Type B pancreatic cell (in vitro differentiated cells): ENCODE measurements around the gene NACAD. TPM values are rescaled to one million over a fixed set of nuclear protein-coding genes. Genes with fewer than 3 reads are reported as not detected.

ENCODE experiments used
- DNase-seq: peaks from one replicate; pipeline ENCODE4 v3.0.0; 2021; ENCODE audit warnings: mixed read lengths; ENCODE audit not compliant: unreplicated experiment; ENCODE audit errors: extremely low spot score
- H3K27ac Mint-ChIP-seq: 2 replicates; pipeline ENCODE4 v1.8.0; 2021; ENCODE audit warnings: mild to moderate bottlenecking, mixed read lengths
- H3K27me3 Mint-ChIP-seq: 2 replicates; pipeline ENCODE4 v1.8.0; 2021; ENCODE audit warnings: mixed read lengths
- H3K36me3 Mint-ChIP-seq: 2 replicates; pipeline ENCODE4 v1.8.0; 2021; ENCODE audit warnings: mixed read lengths
- H3K4me1 Mint-ChIP-seq: one replicate; pipeline ENCODE4 v1.8.0; 2021; ENCODE audit warnings: mixed read lengths; ENCODE audit not compliant: unreplicated experiment
- H3K4me3 Mint-ChIP-seq: 2 replicates; pipeline ENCODE4 v1.8.0; 2021; ENCODE audit warnings: mild to moderate bottlenecking, mixed read lengths
- H3K9me3 Mint-ChIP-seq: 2 replicates; pipeline ENCODE4 v1.8.0; 2021; ENCODE audit warnings: mixed read lengths
- total RNA-seq: library from RNA; stranded (reverse); gene quantifications from 2 replicates; pipeline ENCODE4 v1.2.1, GENCODE V29; 2021; ENCODE audit warnings: low replicate concordance
- TF ChIP-seq, protein P1 (sequence below): fragments of 200-600 bp; sonication (generic); conservative IDR thresholded peaks from 2 replicates; pipeline ENCODE4 v1.5.0; 2021; ENCODE audit warnings: antibody characterized with exemption, mild to moderate bottlenecking

Gene NACAD
- total RNA-seq, 1 donor from 2014 or later, result 12.5 TPM

DNA sequence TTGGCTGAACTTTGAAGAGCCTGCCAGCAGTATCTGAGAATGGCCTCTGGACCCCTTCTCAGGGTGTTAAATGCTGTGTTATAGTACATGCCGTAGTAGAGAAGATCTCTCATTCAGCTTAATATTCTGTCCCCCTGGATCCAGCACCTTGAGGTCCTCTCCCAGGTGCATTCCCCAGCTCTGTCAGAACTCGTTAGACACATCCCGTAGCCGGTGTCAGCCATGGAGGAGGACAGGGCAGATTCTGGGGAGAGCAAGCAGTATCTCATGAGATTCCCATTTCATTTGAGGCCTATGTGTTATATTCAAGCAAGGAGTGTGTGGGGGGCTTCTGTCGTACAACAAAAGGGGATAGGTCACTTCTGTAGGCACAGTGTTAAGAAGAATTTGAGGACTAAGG lies 34.8 kb downstream of the NACAD start:
- Mint-ChIP-seq H3K27ac (no peak overlapping the region), H3K9me3 (peaks cover 3% of the 10 kb centered on the region), H3K27me3 (no peaks in the 10 kb centered on the region), H3K4me3 (no peak overlapping the region), H3K4me1 (no peaks in the 10 kb centered on the region), H3K36me3 (peaks cover 19% of the 10 kb centered on the region)
- DNase-seq, result no peak
- TF ChIP-seq, protein P1, sequence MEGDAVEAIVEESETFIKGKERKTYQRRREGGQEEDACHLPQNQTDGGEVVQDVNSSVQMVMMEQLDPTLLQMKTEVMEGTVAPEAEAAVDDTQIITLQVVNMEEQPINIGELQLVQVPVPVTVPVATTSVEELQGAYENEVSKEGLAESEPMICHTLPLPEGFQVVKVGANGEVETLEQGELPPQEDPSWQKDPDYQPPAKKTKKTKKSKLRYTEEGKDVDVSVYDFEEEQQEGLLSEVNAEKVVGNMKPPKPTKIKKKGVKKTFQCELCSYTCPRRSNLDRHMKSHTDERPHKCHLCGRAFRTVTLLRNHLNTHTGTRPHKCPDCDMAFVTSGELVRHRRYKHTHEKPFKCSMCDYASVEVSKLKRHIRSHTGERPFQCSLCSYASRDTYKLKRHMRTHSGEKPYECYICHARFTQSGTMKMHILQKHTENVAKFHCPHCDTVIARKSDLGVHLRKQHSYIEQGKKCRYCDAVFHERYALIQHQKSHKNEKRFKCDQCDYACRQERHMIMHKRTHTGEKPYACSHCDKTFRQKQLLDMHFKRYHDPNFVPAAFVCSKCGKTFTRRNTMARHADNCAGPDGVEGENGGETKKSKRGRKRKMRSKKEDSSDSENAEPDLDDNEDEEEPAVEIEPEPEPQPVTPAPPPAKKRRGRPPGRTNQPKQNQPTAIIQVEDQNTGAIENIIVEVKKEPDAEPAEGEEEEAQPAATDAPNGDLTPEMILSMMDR, result no peak

DNA sequence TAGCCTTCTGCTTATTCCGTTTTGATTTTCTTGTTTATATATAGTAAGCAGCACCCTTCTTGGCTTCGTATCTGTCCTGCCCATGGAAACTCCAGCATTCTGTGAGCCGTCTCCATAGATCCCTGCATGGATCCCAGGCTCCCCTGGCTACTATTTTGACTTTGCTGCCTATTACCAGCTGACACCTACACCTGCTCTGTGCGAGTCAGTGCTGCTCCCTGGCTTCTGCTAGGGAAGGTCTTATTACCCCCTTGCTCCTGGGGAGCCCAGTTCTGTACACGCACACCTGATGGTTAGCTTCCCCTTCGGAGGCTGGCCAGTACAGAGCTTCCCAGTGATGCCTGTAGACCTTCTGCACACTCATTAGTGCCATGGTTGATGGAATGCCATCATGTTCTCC lies 35.4 kb downstream of the NACAD start:
- DNase-seq, result no peak
- Mint-ChIP-seq H3K27ac (no peak overlapping the region), H3K36me3 (peaks cover 19% of the 10 kb centered on the region), H3K4me1 (no peaks in the 10 kb centered on the region), H3K27me3 (no peaks in the 10 kb centered on the region), H3K9me3 (peaks cover 3% of the 10 kb centered on the region), H3K4me3 (no peak overlapping the region)
- TF ChIP-seq, protein P1, result no peak

- TF ChIP-seq, protein P1, result no peak
- Mint-ChIP-seq H3K9me3 (peaks cover 3% of the 10 kb centered on the region), H3K4me1 (no peaks in the 10 kb centered on the region), H3K36me3 (peaks cover 19% of the 10 kb centered on the region), H3K27ac (no peak overlapping the region), H3K4me3 (no peak overlapping the region), H3K27me3 (no peaks in the 10 kb centered on the region)
- no peak for DNase-seq
Measured at GRCh38 chr7:45052011-45052410, 36.8 kb downstream of the NACAD start.

DNA sequence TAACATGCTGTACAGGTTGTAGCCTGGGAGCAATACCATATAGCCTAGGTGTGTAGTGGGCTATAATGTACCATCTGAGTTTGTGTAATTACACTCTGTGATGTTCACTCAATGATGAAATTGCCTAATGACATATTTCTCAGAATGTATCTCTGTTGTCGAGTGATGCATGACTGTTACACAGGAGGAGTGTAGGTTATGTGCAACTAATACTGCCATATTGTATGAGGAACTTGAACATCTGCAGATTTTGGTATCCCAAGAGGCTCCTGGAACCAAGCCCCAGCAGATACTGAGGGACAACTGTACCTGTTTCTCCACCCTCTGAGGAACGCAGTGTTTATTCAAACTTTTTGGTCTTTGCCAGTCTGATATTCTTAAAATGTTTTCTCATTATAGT lies 38.6 kb downstream of the NACAD start:
- DNase-seq, result no peak
- Mint-ChIP-seq H3K27me3 (no peaks in the 10 kb centered on the region), H3K36me3 (peaks cover 20% of the 10 kb centered on the region), H3K4me3 (no peak overlapping the region), H3K27ac (no peak overlapping the region), H3K9me3 (no peaks in the 10 kb centered on the region), H3K4me1 (no peaks in the 10 kb centered on the region)
- TF ChIP-seq, protein P1, result no peak

DNA sequence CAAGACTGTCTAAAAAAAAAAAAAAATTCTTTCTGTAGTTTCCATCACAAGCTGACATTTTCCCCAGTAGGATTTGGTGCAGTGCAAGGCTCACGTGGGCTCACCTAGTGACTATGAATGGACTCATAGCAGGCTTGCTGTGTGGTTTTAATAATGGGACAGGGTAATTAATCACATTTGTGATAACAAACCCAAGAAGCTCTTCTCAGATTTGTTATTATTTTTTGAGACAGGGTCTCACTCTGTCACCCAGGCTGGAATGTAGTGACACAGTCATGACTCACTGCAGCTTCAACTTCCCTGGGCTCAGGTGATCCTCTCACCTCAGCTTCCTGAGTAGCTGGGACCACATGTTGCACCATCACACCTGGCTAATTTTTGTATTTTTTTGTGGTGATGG lies 40.0 kb downstream of the NACAD start:
- Mint-ChIP-seq H3K27me3 (no peaks in the 10 kb centered on the region), H3K27ac (no peak overlapping the region), H3K4me3 (no peak overlapping the region), H3K4me1 (no peaks in the 10 kb centered on the region), H3K9me3 (no peaks in the 10 kb centered on the region), H3K36me3 (peaks cover 13% of the 10 kb centered on the region)
- DNase-seq, result no peak
- TF ChIP-seq, protein P1, result no peak

- peaks cover 25% of the 10 kb centered on the region for H3K36me3 Mint-ChIP-seq
- no peaks in the 10 kb centered on the region for H3K4me1 Mint-ChIP-seq
- no peak overlapping the region for H3K4me3 Mint-ChIP-seq
- no peak for DNase-seq
- no peak overlapping the region for H3K27ac Mint-ChIP-seq
- TF ChIP-seq, protein P1, result no peak
- no peaks in the 10 kb centered on the region for H3K9me3 Mint-ChIP-seq
- H3K27me3 Mint-ChIP-seq, result no peaks in the 10 kb centered on the region
Measured at GRCh38 chr7:45044338-45044737, 44.4 kb downstream of the NACAD start.
